Left kidney (tissue), 8 donors: Measurements from ENCODE around the gene FILIP1L. TPM values are rescaled to one million over a fixed set of nuclear protein-coding genes. Genes with fewer than 3 reads are reported as not detected.

Experiments used
- DNase-seq: peaks from one replicate; pipeline ENCODE4 v3.0.0-alpha.2; 2013
- long read RNA-seq, 8 donors: transcript quantifications; one replicate each; lab custom pipeline, GENCODE V29; 2026
- polyA plus RNA-seq: library from polyadenylated mRNA; unstranded; fragments of 120-200 nt; gene quantifications from one replicate; pipeline ENCODE4 v1.2.1, GENCODE V29; 2013; ENCODE audit not compliant: insufficient read length

The FILIP1L gene
- polyA plus RNA-seq: 16.3 TPM
- long read RNA-seq, donor 1, transcript FILIP1L-203 (2 exons, 3,280 nt): major isoform, 5 of 5 reads
- long read RNA-seq, donor 1, partial matches to known transcripts: 0 of 5 reads
- long read RNA-seq, donor 1, other reads (novel, unspliced or antisense): 0 of 5 reads
- long read RNA-seq, donor 2, transcript FILIP1L-203 (2 exons, 3,280 nt): major isoform, 7 of 32 reads
- long read RNA-seq, donor 2, partial matches to known transcripts: 25 of 32 reads
- long read RNA-seq, donor 2, other reads (novel, unspliced or antisense): 0 of 32 reads
- long read RNA-seq, donor 3, partial matches to known transcripts: 0 of 2 reads
- long read RNA-seq, donor 3, other reads (novel, unspliced or antisense): 0 of 2 reads
- long read RNA-seq, donor 4: 0 reads
- long read RNA-seq, donor 5, transcript FILIP1L-203 (2 exons, 3,280 nt): major isoform, 6 of 6 reads
- long read RNA-seq, donor 5, partial matches to known transcripts: 0 of 6 reads
- long read RNA-seq, donor 5, other reads (novel, unspliced or antisense): 0 of 6 reads
- long read RNA-seq, donor 6, transcript FILIP1L-203 (2 exons, 3,280 nt): major isoform, 7 of 8 reads
- long read RNA-seq, donor 6, partial matches to known transcripts: 0 of 8 reads
- long read RNA-seq, donor 6, other reads (novel, unspliced or antisense): 0 of 8 reads
- long read RNA-seq, donor 7, transcript FILIP1L-203 (2 exons, 3,280 nt): major isoform, 8 of 8 reads
- long read RNA-seq, donor 7, partial matches to known transcripts: 0 of 8 reads
- long read RNA-seq, donor 7, other reads (novel, unspliced or antisense): 0 of 8 reads
- long read RNA-seq, donor 8, partial matches to known transcripts: 0 of 1 reads
- long read RNA-seq, donor 8, other reads (novel, unspliced or antisense): 0 of 1 reads

DNA sequence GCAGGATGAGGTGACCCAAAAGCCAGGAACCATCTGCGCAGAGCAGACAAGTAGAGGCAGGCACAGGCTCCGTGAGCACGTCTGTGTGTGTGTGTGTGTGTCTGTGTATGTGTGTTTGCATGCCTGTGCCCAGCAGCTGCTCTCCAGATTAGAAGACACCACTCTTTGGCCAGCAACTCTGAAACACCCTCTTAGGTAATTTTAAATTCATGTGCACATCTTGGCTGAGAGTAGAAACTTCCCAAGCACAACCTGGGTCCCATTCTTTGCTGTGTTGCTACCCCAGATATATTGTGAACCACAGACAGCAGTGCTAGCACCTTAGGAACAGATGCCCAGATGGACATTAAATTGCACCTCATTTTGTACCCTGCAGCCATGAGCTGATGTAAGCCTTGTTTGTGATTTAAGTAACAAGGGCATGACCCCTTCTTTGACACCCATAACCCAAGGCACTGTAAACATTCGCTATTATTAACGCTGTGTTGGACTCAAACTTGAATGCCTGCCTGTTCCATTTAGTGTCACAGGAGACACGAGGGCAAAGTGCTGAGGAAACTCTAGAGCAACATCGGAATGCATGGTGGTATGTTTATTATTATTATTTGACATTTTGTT, at the start of gene FILIP1L:
Gene FILIP1L, minus strand, starts transcription at position 89 of the 618 bp plus-strand sequence.
- DNase-seq: no peak

DNA sequence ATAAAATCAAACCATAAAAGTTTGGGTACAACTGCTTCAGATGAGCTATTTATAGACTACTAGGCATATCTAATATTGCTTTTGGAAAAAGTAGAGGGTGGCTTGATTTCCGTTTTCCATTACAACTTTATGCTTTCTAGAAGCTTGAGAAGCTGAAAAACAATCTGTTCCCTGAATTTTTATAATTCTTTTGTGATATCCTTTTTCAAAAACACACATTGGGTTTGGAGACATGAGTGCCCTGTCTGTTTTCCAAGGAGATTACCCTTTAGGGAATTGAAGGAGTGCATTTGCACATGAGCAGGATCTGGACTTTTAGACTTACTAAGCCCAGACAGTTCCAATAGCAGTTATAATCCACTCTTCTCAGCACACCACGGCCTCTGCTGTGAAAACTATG, 49.5 kb upstream of the FILIP1L start:
- no peak for DNase-seq

DNA sequence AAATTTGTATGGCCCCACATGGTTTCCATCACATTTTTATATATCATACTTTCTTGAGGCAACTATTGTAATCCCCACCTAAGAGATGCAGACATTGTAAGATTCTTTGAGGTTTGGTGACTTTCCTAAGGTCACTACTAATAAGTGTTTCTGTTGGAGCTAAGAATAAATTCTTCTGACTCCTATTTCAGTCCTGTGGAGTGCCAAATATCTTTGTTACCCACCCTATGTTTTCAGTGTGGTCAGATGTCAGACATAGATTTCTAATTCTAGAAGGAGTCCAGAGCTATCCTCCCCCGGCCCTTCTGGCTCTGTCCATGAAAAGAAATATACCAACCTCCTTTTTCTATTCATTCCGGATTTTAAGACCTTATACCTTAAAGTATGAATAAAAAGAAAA, 46.2 kb upstream of the FILIP1L start:
- no peak for DNase-seq

DNA sequence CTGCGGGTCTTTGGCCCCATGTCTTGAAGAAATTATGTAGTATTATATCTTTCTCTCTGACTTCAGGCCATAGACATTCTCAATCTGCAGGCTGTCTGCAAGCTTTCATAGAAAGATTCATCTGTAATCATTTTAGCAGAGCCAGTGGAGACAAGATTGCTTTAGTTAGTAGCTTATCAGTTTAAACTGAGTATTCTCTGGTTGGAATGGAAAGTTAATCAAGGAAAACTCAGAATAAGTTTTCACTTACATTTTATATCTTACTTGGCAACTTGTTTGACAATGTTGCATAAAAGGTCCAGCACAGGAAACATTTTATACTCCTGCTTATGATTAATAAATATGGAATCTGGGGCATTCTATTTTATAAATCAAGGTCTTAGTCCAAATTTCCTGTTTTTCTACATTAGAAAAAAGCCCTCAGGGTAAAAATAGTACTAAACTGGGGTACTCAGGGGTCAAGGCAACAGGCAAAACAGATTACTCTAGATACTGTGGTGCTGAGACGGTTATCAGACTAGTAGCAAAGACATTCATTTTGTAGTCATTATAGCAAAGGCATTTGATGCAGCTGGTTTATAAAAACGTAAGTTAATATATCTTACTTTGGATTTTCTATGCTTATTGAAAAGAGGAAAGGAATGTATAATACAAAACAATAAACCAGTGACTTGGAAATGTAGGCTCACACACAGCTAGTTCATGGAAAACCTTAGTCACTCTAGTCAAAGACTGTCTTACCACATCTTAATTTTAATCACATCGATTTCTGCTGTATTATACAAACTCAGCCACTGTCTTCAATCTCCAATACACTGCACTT, 45.2 kb upstream of the FILIP1L start:
- peak; percentile 19 for DNase-seq

DNA sequence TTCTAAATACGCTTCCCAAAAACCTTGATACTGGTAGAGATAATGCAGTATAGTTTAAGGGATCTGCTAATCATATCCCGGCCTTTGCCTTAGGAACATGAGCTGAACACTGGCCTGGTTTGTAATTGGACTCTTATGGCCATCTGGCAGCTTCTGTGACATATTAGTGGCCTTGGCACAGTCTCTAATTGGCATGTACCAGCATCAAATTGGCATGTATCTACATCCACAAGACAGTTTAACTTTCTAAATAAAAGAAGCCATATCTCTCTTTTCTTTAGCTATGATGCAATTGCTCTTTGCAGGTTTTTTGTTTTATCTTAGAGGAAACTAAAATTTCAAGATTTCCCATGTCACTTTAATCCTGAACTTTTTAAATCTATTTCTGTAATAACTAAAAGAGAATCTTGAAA, 44.6 kb upstream of the FILIP1L start:
- DNase-seq: no peak

DNA sequence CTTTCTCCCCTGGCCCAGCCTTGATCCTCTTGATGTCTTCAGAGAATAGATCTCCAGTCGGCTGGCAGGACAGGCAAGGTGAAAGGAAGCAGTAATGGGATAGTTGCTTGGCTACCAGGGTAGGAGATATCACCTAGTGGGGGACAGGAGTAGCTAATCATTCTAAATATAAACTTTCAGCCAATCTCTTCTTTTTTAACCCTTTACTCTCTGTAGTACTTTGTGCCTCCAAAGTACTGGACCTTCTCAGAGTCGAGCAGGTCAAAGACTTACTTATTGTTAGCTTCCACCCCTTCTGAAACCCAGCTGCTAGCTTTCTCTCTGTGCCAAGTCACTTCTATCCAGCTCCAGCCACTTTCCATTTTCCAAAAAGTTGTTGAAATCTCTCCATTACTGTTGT, 43.4 kb upstream of the FILIP1L start:
- no peak for DNase-seq

DNA sequence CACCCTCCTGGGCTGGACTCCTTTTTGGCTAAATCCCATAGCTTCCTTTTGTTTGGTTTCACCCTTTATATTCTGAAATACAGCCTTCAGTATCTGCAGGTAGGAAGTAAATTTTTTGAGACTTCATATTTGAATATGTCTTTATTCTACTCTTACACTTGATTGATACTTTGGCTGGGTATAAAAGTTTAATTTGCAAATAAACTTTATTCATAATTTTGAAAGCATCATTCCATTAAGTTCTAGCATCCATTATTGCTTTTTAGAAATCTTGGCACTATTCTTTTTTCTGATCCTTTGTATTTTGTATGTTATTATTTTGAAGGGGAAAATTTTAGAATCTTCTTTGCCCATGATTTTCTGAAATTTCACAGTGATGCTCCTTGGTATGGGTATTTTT, 41.3 kb upstream of the FILIP1L start:
- DNase-seq: no peak

DNA sequence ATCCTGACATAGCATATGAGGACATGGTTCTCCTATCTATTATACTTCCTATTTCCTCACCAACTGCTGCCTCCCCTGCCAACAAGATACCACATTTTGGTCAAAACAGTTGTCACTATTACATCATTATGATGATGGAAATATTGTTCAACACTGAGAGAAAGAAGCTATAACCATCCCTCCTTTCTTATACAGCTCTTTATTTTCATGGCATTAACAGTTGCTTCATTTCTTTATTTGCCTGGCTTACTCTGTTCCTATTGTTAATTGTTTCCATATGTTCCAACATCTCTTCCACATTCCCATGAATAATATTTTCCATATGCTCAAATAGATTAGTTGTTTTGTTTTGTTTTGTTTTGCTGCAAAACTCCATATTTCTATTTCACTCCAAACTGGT, 40.8 kb upstream of the FILIP1L start:
- no peak for DNase-seq

DNA sequence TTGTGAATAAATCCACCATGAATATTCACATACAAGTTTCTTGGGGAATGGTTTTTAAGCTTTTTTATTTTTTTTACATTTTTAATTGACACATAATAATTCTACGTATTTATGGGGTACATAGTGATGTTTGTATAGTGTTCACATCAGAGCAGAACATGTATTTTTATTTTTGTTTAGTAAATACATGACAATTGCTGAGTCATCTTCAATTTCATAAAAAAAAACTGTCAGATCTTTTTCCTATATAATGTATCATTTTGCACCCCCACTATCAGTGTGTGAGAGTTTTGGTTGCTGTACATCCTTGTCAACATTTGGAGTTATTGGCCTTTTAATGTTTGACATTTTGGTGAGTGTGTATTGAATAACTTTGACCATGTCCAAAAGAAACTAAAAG, 39.9 kb upstream of the FILIP1L start:
- DNase-seq: no peak

DNA sequence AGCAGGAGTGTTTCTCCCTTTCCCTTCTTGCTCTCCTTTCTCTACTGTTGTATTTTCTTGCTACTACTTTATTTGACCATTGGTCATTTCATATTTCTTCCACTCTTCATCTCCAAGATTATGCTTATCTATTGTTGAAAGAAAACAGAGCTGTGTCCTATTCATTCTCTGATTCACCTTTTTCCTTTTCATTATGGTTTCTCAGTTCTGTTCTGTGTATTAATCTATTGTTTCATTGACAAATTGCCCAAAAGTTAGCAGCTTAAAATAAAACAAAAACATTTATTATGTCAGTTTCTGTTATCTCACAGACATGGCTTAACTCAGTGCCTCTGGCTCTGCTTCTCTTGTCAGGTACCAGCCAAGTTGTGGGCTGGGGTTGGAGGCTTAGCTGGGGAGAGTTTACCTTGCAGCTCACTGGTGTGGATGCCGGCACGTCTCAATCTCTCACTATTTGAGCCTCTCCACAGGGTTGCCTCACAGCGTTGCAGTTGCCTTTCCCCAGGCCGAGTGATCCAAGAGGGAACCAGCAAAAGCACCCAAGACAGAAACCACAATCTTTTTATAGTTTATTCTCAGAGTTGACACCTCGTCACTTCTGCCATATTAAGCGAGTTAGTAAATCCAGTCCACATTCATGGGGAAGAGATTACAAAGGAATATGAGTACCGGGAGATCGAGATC, 36.9 kb upstream of the FILIP1L start:
- DNase-seq: no peak

DNA sequence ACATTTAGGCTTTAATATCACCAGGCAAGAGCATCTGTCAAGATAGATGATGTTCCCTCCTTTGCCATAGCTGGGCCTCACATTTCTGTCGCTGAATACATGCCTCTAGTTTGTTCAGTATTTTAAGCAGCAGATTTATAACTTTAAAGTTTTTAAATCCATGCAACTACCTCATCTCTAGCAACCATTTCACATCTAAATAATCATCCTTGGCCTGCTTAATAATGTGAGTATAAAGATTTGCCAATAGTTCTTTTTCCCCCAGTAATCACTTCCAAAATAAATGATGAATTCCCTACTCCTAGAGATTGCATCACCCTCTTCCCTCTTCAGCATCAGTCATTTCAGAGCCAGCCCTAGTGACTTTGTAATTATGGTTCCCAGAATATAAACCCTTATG, 36.2 kb upstream of the FILIP1L start:
- no peak for DNase-seq

DNA sequence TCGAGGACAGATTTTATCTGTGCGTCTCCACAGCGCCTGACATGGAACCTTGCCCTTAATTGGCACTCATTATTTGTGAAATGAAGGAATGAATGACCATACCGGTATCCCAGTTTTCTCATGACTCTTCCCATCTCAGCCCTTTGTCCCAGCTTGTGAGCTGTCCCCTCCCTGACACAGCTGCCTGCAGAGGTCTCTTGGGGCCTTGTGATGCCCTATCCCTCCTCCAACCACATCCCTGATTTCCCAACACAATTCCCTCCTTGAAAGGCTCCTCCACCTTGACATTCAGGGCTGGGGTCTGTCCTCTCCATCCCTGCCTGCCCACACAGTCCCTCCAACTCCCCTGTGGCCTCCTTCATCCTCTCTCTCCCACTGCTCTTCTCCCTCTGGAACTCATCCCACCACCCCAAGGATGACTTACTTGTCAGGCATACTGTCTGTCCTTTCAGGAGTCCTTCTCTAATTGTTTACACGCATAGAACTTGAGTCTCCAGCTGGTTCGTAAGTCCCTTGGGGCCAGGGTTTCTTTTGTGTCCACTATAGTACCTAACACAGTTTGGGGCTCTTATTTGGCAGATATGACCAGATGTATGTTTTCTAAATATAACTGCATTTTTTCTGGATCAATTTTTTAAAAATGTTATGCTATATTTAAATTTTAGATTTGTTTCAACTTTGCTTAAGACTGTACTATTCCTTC, 35.6 kb upstream of the FILIP1L start:
- DNase-seq: no peak

DNA sequence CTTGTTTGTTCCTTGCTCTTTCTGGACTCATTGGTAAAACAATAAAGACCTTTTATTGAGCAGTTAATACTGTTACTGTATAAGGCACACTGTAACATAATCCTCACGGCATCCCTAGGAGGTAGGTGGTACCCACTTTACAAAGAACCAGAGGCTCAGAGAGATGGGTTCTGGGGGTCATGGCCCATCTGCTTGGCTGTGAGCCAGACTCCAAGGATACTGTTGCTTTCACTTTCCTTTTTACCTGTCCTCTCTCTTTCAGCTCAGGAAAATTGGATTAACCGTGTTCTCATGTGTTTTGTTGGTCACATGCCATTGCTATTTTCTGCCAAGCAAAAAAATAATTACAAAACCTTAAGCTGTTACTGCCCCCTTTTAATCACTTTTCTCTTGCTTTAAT, 34.8 kb upstream of the FILIP1L start:
- no peak for DNase-seq

DNA sequence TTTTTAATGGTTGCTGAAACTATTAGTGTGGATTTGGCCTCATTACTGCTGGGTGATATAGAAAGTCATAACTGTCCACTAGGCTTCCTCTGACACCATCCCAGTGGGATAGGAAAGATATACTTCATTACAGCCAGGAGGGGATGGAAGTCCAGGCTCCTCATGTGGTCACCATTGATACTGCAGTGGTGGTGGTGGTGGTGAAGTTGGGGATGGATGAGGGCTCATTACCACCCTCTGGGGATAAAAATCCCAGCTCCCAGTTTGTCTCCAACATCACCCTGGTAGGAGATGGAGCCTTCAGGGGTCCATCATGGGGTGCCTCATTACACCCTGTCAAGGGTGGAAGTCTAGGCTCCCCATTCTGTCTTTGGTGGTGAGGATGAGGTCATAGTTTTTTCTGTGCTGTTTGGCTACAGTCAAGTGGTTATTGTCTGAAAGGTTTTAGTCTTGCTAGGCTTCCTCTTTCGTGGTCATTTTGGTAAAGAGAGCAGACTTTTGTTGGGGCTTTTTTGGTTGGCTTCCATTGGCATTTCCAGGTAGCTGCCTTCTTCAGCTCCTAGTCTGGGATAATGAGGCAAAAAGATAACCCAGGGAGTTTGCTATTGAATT, 30.1 kb upstream of the FILIP1L start:
- DNase-seq: no peak

DNA sequence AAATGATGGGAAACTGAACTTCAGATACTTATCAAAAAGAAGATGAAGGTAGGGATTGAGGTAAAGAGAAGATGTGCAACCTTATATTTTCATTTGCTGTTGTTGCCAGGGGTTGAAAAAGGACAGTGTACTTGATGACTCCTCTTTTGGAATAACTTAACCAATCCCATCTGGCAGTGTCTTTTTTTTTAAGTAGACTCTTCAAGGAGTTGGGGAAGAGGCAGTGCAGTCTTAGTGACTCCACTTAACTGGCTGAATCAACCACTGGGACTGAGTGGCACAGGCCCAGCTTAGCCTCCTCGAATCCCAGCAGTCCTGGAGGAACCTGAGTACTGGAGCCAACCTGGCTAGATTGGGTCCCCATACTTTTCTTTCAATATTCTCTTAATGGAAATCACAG, 27.3 kb upstream of the FILIP1L start:
- DNase-seq: no peak

DNA sequence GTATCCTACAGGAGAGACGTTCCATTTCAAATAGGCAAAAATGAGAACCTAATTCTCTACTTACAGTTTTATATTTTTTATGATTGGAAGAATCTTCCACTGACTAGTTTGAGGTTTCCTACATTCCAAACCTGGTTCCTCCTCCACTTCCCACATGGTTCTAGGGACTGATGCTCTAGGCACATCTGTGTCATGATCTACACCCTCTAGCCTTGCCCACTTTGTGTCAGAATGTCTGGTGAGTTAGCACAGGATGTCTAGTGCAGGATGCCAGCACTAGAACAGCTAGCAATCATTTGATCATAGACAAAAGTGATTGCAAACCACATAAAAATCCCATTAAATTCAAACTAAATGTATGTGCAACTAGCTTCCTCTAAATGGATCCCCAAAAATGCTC, 26.7 kb upstream of the FILIP1L start:
- no peak for DNase-seq

DNA sequence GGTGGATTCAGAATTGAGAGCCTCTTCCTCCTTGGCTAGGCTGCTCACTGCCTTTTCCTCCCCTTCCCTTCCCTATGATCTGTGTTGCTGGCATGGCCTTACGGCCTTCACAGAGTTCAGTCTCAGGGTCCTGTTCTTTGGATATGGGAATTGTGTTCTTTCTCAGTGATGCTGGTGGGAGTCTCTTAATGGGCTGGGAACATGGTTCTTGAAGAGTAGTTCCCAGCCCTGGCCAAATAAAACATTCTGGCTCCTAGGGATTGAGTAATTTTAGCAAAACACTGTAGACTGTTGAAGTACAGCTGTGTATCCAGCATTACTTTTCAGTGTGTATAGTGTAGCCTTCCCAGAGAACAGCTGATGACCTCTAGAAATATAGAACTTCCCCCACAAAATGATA, 22.6 kb upstream of the FILIP1L start:
- peak; percentile 8 for DNase-seq

DNA sequence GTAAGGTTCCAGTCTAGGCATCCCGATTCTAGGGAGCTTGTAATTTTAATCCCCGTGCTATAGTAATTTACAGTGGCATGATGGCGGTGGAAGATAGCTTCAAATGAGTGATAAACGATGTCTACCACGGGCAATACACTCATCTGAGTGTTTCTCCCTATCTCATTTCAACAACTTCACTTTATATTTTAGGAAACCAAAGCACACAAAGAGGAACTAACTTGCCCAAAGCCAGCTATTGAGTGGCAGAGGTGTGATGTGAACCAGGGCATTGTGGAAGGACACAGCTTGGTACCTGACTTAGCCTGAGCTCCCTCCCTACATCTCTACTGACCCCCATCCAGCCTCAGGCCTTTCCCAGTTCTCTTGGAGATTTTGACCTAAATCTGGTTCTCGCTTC, 16.9 kb upstream of the FILIP1L start:
- no peak for DNase-seq

DNA sequence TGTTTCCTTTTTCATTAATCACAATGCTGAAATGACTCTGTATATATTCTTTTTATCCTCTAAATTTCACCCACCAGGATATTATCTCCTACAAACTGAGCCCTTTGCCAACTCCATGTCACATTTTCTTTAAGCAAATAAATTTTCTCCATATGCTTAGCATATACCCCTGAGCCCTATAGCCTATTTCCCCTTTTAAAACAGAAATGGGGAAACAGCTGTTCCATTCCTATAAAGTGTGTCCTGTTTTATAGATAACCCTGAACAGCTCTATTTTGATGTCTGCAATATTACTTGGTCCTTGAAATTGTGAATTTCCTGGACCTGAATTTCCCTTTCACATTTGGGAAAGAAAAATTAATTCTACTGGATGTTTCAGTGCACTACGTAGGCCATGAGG, 15.6 kb upstream of the FILIP1L start:
- DNase-seq: no peak

DNA sequence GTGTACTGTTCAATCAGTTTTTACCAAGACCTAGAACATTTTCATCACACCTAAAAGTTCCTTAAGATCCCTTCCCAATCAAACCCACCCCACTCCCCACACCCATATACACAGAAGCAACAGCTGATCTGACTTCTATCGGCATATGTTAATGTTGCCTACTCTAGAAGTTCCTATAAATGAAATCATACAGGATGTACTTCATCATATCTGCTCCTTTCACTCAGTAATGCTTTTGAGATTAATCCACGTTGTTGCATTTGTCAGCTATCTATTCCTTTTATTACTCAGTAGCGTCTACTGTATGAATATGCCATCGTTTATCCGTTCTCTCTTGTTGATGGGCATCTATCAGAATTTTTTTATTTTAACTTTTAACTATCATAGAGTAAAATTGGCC, 14.3 kb upstream of the FILIP1L start:
- no peak for DNase-seq
